HCT116 (cell line): Measurements from ENCODE around the gene TAMALIN.

Experiments
- EZH2 ChIP-seq: fragments of 200-600 bp; sonication (generic); IDR thresholded peaks from 2 replicates; pipeline ENCODE4 v1.6.1; 2017; ENCODE audit warnings: antibody characterized with exemption, mixed run types
- EZH2phosphoT487 ChIP-seq: fragments of 200-600 bp; IDR thresholded peaks from 2 replicates; pipeline ENCODE4 v1.6.1; 2018; ENCODE audit warnings: antibody characterized with exemption, borderline replicate concordance
- POLR2A ChIP-seq: IDR thresholded peaks from 2 replicates; pipeline ENCODE4 v1.7.0; 2011; ENCODE audit warnings: borderline replicate concordance; ENCODE audit not compliant: insufficient read depth, insufficient read length; ENCODE audit errors: extremely low read depth
- POLR2AphosphoS5 ChIP-seq: IDR thresholded peaks from 2 replicates; pipeline ENCODE4 v1.6.1; 2011; ENCODE audit warnings: mild to moderate bottlenecking, low read depth, low read length, moderate library complexity
- RAD21 ChIP-seq: IDR thresholded peaks from 2 replicates; pipeline ENCODE4 v1.6.1; 2012; ENCODE audit warnings: low read depth, mild to moderate bottlenecking
- YY1 ChIP-seq: IDR thresholded peaks from 2 replicates; pipeline ENCODE4 v1.6.1; 2011; ENCODE audit warnings: low read length, low read depth, moderate library complexity, mild to moderate bottlenecking; ENCODE audit not compliant: insufficient replicate concordance; ENCODE audit errors: extremely low read depth
- TF ChIP-seq, protein P1 (sequence below), 3 experiments: fragments of 200-600 bp in 1 of 3; sonication (generic) in 1 of 3; IDR thresholded peaks in 2 of 3; conservative IDR thresholded peaks in 1 of 3; 2 replicates each; pipeline ENCODE4 v1.5.1; 2012 to 2017; ENCODE audit warnings: low read depth in 2 of 3, low read length in 2 of 3, antibody characterized with exemption in 1 of 3, borderline replicate concordance in 1 of 3, control low read depth in 1 of 3, mild to moderate bottlenecking in 1 of 3, mixed read lengths in 1 of 3, mixed run types in 1 of 3, moderate library complexity in 1 of 3; ENCODE audit not compliant: insufficient read depth in 1 of 3
- TF ChIP-seq, protein P2 (sequence below): IDR thresholded peaks from 2 replicates; pipeline ENCODE4 v1.6.1; 2011; ENCODE audit warnings: mild to moderate bottlenecking, low read length, moderate library complexity; ENCODE audit not compliant: insufficient replicate concordance; ENCODE audit errors: extremely low read depth
- TF ChIP-seq, protein P3 (sequence below): IDR thresholded peaks from 2 replicates; pipeline ENCODE4 v1.6.1; 2012

GRCh38 chr12:52032446-52032803 lies 25.7 kb downstream of the TAMALIN start:
- TF ChIP-seq YY1, result no peak
- TF ChIP-seq, protein P1, sequence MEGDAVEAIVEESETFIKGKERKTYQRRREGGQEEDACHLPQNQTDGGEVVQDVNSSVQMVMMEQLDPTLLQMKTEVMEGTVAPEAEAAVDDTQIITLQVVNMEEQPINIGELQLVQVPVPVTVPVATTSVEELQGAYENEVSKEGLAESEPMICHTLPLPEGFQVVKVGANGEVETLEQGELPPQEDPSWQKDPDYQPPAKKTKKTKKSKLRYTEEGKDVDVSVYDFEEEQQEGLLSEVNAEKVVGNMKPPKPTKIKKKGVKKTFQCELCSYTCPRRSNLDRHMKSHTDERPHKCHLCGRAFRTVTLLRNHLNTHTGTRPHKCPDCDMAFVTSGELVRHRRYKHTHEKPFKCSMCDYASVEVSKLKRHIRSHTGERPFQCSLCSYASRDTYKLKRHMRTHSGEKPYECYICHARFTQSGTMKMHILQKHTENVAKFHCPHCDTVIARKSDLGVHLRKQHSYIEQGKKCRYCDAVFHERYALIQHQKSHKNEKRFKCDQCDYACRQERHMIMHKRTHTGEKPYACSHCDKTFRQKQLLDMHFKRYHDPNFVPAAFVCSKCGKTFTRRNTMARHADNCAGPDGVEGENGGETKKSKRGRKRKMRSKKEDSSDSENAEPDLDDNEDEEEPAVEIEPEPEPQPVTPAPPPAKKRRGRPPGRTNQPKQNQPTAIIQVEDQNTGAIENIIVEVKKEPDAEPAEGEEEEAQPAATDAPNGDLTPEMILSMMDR (IDR thresholded peaks at IDR 0.05 in 2 of 3, conservative IDR thresholded peaks at IDR 0.05 in 1 of 3; ENCODE audit: borderline replicate concordance in 1 of 3, insufficient read depth in 1 of 3, low read depth in 2 of 3, low read length in 2 of 3), result no peak
- no peak for TF ChIP-seq RAD21
- no peak for TF ChIP-seq POLR2A
- TF ChIP-seq POLR2AphosphoS5, result no peak
- no peak for TF ChIP-seq EZH2phosphoT487
- no peak for TF ChIP-seq EZH2
- TF ChIP-seq, protein P2, sequence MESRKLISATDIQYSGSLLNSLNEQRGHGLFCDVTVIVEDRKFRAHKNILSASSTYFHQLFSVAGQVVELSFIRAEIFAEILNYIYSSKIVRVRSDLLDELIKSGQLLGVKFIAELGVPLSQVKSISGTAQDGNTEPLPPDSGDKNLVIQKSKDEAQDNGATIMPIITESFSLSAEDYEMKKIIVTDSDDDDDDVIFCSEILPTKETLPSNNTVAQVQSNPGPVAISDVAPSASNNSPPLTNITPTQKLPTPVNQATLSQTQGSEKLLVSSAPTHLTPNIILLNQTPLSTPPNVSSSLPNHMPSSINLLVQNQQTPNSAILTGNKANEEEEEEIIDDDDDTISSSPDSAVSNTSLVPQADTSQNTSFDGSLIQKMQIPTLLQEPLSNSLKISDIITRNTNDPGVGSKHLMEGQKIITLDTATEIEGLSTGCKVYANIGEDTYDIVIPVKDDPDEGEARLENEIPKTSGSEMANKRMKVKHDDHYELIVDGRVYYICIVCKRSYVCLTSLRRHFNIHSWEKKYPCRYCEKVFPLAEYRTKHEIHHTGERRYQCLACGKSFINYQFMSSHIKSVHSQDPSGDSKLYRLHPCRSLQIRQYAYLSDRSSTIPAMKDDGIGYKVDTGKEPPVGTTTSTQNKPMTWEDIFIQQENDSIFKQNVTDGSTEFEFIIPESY, result no peak
- TF ChIP-seq, protein P3, sequence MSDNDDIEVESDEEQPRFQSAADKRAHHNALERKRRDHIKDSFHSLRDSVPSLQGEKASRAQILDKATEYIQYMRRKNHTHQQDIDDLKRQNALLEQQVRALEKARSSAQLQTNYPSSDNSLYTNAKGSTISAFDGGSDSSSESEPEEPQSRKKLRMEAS, result no peak
